Stomach (tissue), 4 donors: ENCODE measurements around the gene ITPR2.

Source experiments
- POLR2A ChIP-seq, 4 donors: fragments of 450-650 bp; IDR thresholded peaks; one replicate each; pipeline ENCODE4 v1.6.1; 2016; ENCODE audit warnings: antibody characterized with exemption in 4 of 4, control low read depth in 2 of 4, mild to moderate bottlenecking in 1 of 4, moderate library complexity in 1 of 4
- TF ChIP-seq, protein P1 (sequence below), 7 experiments: fragments of 450-650 bp in 4 of 7; fragments of 200-600 bp in 3 of 7; sonication (generic) in 3 of 7; IDR thresholded peaks; one replicate each; pipeline ENCODE4 v1.5.1; 2016 to 2019; ENCODE audit warnings: antibody characterized with exemption in 7 of 7, control low read depth in 2 of 7, mild to moderate bottlenecking in 1 of 7

DNA sequence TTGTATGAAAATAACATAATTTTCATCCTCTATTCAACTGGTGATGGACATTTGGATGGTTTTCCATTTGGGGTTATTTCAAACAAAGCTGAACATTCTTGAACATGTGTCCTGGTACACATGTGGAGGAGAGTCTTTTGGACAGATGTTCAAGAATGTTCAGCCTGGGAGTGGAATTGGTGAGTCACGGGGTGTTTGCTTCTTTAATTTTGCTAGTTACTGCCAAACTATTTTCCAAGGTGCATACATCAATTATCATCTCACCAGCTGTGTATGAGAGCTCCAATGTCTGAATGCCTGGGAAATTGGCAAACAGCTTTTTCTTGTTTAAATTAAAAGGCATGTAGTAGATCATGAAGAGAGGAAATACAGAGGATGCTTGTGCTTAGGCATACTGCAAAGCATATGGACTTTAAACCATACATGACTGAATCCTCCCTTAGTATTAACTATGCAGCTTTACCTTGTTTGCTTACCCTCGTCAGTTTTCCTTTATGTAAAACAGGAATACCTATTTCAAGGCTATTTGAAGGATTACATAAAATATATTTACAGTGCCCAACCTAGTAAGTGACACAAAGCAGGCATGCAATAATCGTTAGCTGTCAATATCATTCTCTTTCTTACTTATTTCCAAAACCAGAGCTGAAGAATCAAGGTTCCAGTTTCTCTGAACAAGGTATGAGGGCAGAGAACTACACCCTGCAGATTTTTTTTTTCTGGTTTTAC, 152.1 kb downstream of the ITPR2 start:
- TF ChIP-seq, protein P1, sequence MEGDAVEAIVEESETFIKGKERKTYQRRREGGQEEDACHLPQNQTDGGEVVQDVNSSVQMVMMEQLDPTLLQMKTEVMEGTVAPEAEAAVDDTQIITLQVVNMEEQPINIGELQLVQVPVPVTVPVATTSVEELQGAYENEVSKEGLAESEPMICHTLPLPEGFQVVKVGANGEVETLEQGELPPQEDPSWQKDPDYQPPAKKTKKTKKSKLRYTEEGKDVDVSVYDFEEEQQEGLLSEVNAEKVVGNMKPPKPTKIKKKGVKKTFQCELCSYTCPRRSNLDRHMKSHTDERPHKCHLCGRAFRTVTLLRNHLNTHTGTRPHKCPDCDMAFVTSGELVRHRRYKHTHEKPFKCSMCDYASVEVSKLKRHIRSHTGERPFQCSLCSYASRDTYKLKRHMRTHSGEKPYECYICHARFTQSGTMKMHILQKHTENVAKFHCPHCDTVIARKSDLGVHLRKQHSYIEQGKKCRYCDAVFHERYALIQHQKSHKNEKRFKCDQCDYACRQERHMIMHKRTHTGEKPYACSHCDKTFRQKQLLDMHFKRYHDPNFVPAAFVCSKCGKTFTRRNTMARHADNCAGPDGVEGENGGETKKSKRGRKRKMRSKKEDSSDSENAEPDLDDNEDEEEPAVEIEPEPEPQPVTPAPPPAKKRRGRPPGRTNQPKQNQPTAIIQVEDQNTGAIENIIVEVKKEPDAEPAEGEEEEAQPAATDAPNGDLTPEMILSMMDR (IDR thresholded peaks at IDR 0.05): no peak
- no peak for TF ChIP-seq POLR2A (IDR thresholded peaks at IDR 0.05)
